Activated naive CD4-positive, alpha-beta T cell treated with anti-CD3 and anti-CD28 coated beads, Interleukin-2, amount 50 U/mL, for 16 hours (primary cell): ENCODE results near the gene LRRC71.
"Not testable (repeated sequence)": the region's sequence is repeated elsewhere in the genome, so short reads cannot be mapped to it uniquely, and the experiment has no call there.

Source experiments
- DNase-seq: peaks from one replicate; pipeline ENCODE4 v3.0.0-alpha.2; 2020

LRRC71 gene

GRCh38 chr1:156906206-156906906, 14.1 kb upstream of the LRRC71 start:
- no peak for DNase-seq

GRCh38 chr1:156908541-156908940, 11.9 kb upstream of the LRRC71 start:
- no peak for DNase-seq

- no peak for DNase-seq
Observed at GRCh38 chr1:156908955-156909354, 11.5 kb upstream of the LRRC71 start.

GRCh38 chr1:156909671-156910070, 10.8 kb upstream of the LRRC71 start:
- no peak for DNase-seq

GRCh38 chr1:156910309-156910782, 10.1 kb upstream of the LRRC71 start:
- DNase-seq, result peak; percentile 57

- DNase-seq, result no peak
Observed at GRCh38 chr1:156911577-156912298, 8.7 kb upstream of the LRRC71 start.

GRCh38 chr1:156912310-156912709, 8.1 kb upstream of the LRRC71 start:
- no peak for DNase-seq

- no peak for DNase-seq
Observed at GRCh38 chr1:156912861-156913808, 7.3 kb upstream of the LRRC71 start.

- no peak for DNase-seq
Observed at GRCh38 chr1:156913809-156914387, 6.5 kb upstream of the LRRC71 start.

- DNase-seq, result no peak
Observed at GRCh38 chr1:156914440-156914856, 6.0 kb upstream of the LRRC71 start.

GRCh38 chr1:156921053-156921529, 659 bp downstream of the LRRC71 start:
- DNase-seq, result no peak

GRCh38 chr1:156922986-156923669, 2.7 kb downstream of the LRRC71 start:
- no peak for DNase-seq

GRCh38 chr1:156923670-156924477, 3.4 kb downstream of the LRRC71 start:
- DNase-seq, result no peak

GRCh38 chr1:156924478-156925153, 4.2 kb downstream of the LRRC71 start:
- DNase-seq, result no peak

GRCh38 chr1:156925154-156926010, 5.0 kb downstream of the LRRC71 start:
- DNase-seq, result no peak

- DNase-seq, result no peak
Observed at GRCh38 chr1:156926175-156926574, 5.7 kb downstream of the LRRC71 start.

- DNase-seq, result not testable (repeated sequence)
Observed at GRCh38 chr1:156926695-156927094, 6.3 kb downstream of the LRRC71 start.

GRCh38 chr1:156927215-156928042, 7.0 kb downstream of the LRRC71 start:
- DNase-seq, result peak; percentile 71
